Gastrocnemius medialis (tissue), 4 donors: ENCODE results near the gene APLN.

Experiments
- CTCF ChIP-seq, 5 experiments: fragments of 450-650 bp in 3 of 5; fragments of 200-600 bp in 2 of 5; sonication (generic) in 2 of 5; IDR thresholded peaks in 4 of 5; conservative IDR thresholded peaks in 1 of 5; 1 replicate in 4 of 5; 2 replicates in 1 of 5; pipeline ENCODE4 v1.5.1; 2016 to 2019; ENCODE audit warnings: antibody characterized with exemption in 5 of 5, mild to moderate bottlenecking in 3 of 5, moderate library complexity in 3 of 5
- POLR2A ChIP-seq, 2 donors: fragments of 450-650 bp; IDR thresholded peaks; one replicate each; pipeline ENCODE4 v1.6.1; 2017; ENCODE audit warnings: antibody characterized with exemption in 2 of 2, mild to moderate bottlenecking in 2 of 2, moderate library complexity in 2 of 2

DNA sequence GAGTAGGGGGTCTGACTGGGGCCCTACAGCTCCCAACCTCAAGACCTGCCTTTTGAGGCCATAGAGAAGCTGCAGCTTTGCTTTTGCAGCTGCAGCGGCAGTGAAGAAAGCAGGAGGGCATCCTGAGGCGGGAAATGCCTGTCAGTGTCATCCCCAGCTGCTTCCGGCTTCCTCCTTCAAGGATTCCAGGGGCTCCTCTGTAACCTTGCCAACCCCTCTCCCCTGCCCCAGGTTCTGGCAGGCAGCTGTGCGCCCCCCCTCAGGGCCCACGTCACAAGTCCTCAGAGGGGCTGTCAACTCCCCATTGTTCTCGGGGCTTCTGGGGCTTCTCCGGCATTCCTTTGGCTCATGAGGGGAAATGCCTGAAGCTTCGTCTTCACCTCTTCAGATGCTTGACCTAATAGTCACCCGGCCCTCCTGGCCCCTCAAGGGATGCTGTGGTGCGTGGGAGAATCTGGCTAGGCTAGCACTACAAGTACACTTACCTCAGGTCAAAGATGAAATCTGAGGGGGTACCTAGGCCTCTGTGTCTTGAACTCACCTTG is 31.9 kb downstream of the APLN start:
- TF ChIP-seq POLR2A (IDR thresholded peaks at IDR 0.05) (no peak), CTCF (IDR thresholded peaks at IDR 0.05 in 4 of 5, conservative IDR thresholded peaks at IDR 0.05 in 1 of 5) (no peak)
